Measurements from ENCODE around the gene POLD3.
"Not testable (repeated sequence)": the region's sequence is repeated elsewhere in the genome, so short reads cannot be mapped to it uniquely, and the experiment has no call there.

POLD3 gene

DNA sequence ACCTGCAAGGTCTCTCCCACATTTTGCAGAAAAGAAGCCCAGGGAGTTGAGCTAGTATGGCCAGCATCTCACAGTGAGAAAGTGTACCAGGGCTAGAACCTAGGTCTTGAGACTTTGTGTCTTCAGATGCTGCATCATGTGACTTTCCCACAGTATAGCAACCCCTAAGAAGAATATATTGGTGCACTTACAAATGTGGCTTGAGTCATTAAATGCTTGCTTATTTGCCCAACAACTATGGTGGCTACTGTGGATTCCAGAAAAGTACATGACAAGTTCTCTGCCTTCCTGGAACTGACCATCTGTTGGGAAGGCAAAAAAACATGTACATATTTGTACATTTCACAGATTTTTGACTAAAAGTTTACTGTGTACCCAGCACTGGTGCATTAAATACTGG lies 55.0 kb downstream of the POLD3 start:
- H4K20me1 ChIP-seq: no peaks in the 10 kb centered on the region
- peaks cover 78% of the 10 kb centered on the region for H3K36me3 ChIP-seq
- no peak overlapping the region for H3K4me2 ChIP-seq
- H3K4me3 ChIP-seq: no peak overlapping the region
- H3K27me3 ChIP-seq: no peaks in the 10 kb centered on the region
- no peak for TF ChIP-seq Cebpa-rat (IDR thresholded peaks at IDR 0.05)
- no peaks in the 10 kb centered on the region for H3K9me3 ChIP-seq
- H3K4me1 ChIP-seq: no peaks in the 10 kb centered on the region
- no peak overlapping the region for H3K9ac ChIP-seq
- H3K27ac ChIP-seq: no peak overlapping the region

DNA sequence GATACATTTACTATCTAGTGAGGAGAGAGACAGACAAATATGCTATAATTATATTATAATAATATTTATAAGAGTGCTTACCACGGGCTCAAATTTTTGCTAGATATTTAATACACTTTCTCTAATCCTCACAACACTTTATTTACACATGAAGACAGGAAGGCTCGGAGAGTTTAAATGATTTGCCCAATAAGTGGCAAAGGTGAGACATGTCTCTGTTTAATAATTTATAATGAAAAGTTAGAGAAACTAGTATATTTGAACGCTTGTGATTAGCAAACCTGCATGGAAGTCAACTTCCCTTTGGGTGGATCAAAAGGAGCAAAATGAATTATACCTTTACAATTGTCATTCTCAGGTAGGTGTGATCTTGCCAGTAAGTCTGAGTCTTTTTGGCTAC lies 55.4 kb downstream of the POLD3 start:
- no peak overlapping the region for H3K4me2 ChIP-seq
- no peaks in the 10 kb centered on the region for H3K27me3 ChIP-seq
- no peak overlapping the region for H3K4me3 ChIP-seq
- no peak overlapping the region for H3K27ac ChIP-seq
- H4K20me1 ChIP-seq: no peaks in the 10 kb centered on the region
- H3K9ac ChIP-seq: no peak overlapping the region
- H3K9me3 ChIP-seq: no peaks in the 10 kb centered on the region
- no peaks in the 10 kb centered on the region for H3K4me1 ChIP-seq
- no peak for TF ChIP-seq Cebpa-rat (IDR thresholded peaks at IDR 0.05)
- H3K36me3 ChIP-seq: peaks cover 78% of the 10 kb centered on the region

- Histone ChIP-seq H4K20me1 (no peaks in the 10 kb centered on the region), H3K9me3 (no peaks in the 10 kb centered on the region), H3K27ac (no peak overlapping the region), H3K9ac (no peak overlapping the region), H3K27me3 (no peaks in the 10 kb centered on the region), H3K4me3 (no peak overlapping the region), H3K4me2 (no peak overlapping the region), H3K4me1 (no peaks in the 10 kb centered on the region), H3K36me3 (peaks cover 73% of the 10 kb centered on the region)
- TF ChIP-seq Cebpa-rat (IDR thresholded peaks at IDR 0.05): no peak
Measured at GRCh38 chr11:74648894-74649293, 56.5 kb downstream of the POLD3 start.

- Histone ChIP-seq H3K9ac (no peak overlapping the region), H3K4me1 (no peaks in the 10 kb centered on the region), H3K4me2 (no peak overlapping the region), H3K9me3 (no peaks in the 10 kb centered on the region), H3K27ac (no peak overlapping the region), H4K20me1 (no peaks in the 10 kb centered on the region), H3K4me3 (no peak overlapping the region), H3K27me3 (no peaks in the 10 kb centered on the region), H3K36me3 (peaks cover 64% of the 10 kb centered on the region)
- TF ChIP-seq Cebpa-rat (IDR thresholded peaks at IDR 0.05): no peak
Measured at GRCh38 chr11:74650498-74650897, 58.1 kb downstream of the POLD3 start.

GRCh38 chr11:74654976-74655375 lies 62.6 kb downstream of the POLD3 start:
- Histone ChIP-seq H3K4me2 (no peak overlapping the region), H3K4me1 (no peaks in the 10 kb centered on the region), H3K9me3 (peaks cover 20% of the 10 kb centered on the region), H4K20me1 (no peaks in the 10 kb centered on the region), H3K36me3 (peaks cover 49% of the 10 kb centered on the region), H3K4me3 (no peak overlapping the region), H3K27ac (no peak overlapping the region), H3K27me3 (no peaks in the 10 kb centered on the region), H3K9ac (no peak overlapping the region)
- no peak for TF ChIP-seq Cebpa-rat (IDR thresholded peaks at IDR 0.05)

DNA sequence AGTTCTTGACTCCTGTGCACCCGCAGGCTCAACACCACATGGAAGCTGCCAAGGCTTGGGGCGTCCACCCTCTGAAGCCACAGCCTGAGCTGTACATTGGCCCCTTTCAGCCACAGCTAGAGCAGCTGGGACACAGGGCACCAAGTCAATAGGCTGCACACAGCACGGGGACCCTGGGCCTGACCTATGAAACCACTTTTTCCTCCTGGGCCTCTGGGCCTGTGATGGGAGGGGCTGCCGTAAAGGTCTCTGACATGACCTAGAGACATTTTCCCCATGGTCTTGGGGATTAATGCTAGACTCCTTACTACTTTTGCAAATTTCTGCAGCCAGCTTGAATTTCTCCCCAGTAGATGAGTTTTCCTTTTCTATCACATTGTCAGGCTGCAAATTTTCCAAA lies 66.7 kb downstream of the POLD3 start:
- not testable (repeated sequence) for H3K9ac ChIP-seq, H3K4me2 ChIP-seq, H4K20me1 ChIP-seq, H3K27ac ChIP-seq, H3K4me1 ChIP-seq, H3K4me3 ChIP-seq, H3K27me3 ChIP-seq
- H3K9me3 ChIP-seq: peaks cover 27% of the 10 kb centered on the region
- H3K36me3 ChIP-seq: peaks cover 29% of the 10 kb centered on the region

DNA sequence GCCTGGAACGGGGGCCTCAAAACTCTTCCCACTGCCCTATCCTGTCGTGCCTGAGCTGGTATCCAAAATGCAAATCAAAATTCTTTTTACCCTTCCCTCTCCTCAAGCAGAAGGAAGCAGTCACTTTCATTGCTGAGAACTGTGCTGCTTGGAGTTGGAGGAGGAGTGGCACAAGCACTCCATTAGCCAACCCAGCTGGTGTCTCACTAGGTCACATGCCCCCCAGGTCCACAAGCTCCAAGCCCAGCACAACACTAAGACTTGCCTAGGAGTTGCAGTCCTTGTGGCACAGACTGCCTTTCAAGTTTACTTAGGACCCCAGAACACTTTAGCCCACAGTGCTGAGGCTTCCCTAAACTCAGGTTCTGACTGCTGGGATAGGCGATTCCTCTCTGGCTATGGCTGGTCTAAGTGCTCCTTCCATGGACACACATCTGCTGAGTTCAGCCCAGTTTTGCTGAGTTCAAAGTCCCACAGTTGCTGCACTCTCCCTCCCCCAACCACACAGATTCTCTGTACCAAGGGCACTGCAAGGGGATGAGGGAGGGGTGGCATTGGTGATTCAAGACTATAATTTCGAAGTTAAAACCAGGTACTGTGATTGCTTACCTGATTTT lies 70.2 kb downstream of the POLD3 start:
- Histone ChIP-seq H3K27me3 (no peaks in the 10 kb centered on the region), H3K9me3 (peaks cover 27% of the 10 kb centered on the region), H3K4me2 (no peak overlapping the region), H3K4me1 (no peaks in the 10 kb centered on the region), H4K20me1 (no peaks in the 10 kb centered on the region), H3K27ac (no peak overlapping the region), H3K36me3 (peaks cover 25% of the 10 kb centered on the region), H3K4me3 (no peak overlapping the region), H3K9ac (no peak overlapping the region)
- TF ChIP-seq Cebpa-rat (IDR thresholded peaks at IDR 0.05): no peak

DNA sequence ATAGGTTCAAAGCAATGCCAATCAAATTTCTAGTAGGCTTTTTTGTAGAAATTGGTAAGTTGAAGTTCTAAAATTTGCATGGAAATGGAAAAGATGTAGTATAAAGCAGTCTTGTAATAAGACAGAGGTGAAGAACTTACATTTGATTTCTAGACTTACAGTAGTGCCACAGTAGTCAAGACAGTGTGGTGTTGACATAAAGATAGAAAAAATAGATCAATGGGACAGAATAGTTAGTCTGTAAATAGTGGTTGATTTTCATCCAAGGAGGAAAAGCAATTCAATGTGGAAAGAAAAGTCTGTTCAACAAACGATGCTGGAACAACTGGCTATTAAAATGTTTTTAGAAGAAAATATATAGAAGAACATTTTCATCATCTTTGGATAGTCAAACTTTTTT lies 70.9 kb downstream of the POLD3 start:
- Histone ChIP-seq H4K20me1 (no peaks in the 10 kb centered on the region), H3K4me3 (no peak overlapping the region), H3K9me3 (peaks cover 21% of the 10 kb centered on the region), H3K36me3 (peaks cover 24% of the 10 kb centered on the region), H3K9ac (no peak overlapping the region), H3K27ac (no peak overlapping the region), H3K4me1 (no peaks in the 10 kb centered on the region), H3K4me2 (no peak overlapping the region), H3K27me3 (no peaks in the 10 kb centered on the region)
- TF ChIP-seq Cebpa-rat (IDR thresholded peaks at IDR 0.05): no peak

GRCh38 chr11:74669211-74670160 lies 77.1 kb downstream of the POLD3 start:
- Histone ChIP-seq H3K4me3 (no peak overlapping the region), H3K4me1 (no peaks in the 10 kb centered on the region), H3K4me2 (no peak overlapping the region), H3K36me3 (no peaks in the 10 kb centered on the region), H3K27me3 (no peaks in the 10 kb centered on the region), H4K20me1 (no peaks in the 10 kb centered on the region), H3K9ac (no peak overlapping the region), H3K27ac (no peak overlapping the region), H3K9me3 (no peaks in the 10 kb centered on the region)
- TF ChIP-seq Cebpa-rat (IDR thresholded peaks at IDR 0.05): no peak

- no peak overlapping the region for H3K4me2 ChIP-seq
- no peaks in the 10 kb centered on the region for H3K9me3 ChIP-seq
- no peaks in the 10 kb centered on the region for H3K4me1 ChIP-seq
- H4K20me1 ChIP-seq: no peaks in the 10 kb centered on the region
- H3K36me3 ChIP-seq: no peaks in the 10 kb centered on the region
- no peak overlapping the region for H3K27ac ChIP-seq
- H3K4me3 ChIP-seq: no peak overlapping the region
- H3K9ac ChIP-seq: no peak overlapping the region
- H3K27me3 ChIP-seq: no peaks in the 10 kb centered on the region
- TF ChIP-seq Cebpa-rat (IDR thresholded peaks at IDR 0.05): no peak
Measured at GRCh38 chr11:74670171-74670570, 77.8 kb downstream of the POLD3 start.
